ENCODE measurements around the gene SEC14L5.

DNA sequence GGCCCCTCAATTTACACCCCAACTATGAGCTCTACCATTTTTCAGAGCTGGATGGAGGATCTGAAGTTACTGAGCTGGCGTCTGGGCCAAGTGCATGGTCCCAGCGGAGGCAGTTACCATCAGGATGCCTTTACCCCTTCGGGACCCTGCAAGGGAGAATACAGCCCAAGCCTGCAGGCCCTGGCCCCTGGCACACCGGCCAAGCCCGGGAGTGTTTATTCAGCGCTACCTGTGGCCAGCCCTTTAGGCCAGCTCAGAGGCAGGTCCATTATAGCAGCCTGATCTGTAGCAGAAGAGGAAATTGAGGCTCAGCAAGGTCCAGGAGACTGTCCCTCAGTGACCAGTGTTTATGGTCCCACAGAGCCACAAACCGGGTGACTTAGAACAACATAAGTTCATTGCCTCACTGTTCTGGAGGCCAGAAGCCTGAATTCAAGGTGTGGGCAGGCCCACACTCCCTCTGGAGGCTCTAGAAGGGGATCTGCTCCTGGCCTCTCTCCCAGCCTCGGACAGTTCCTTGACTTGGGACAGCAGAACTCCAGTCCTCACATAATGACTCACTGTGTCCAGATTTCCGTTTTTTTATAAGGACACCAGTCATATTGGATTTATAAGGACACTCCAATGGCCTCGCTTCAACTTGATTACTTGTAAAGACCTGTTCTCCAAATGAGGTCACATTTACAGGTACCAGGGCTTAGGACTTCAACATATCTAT is 8.8 kb downstream of the SEC14L5 start:
- TF ChIP-seq, protein P1, sequence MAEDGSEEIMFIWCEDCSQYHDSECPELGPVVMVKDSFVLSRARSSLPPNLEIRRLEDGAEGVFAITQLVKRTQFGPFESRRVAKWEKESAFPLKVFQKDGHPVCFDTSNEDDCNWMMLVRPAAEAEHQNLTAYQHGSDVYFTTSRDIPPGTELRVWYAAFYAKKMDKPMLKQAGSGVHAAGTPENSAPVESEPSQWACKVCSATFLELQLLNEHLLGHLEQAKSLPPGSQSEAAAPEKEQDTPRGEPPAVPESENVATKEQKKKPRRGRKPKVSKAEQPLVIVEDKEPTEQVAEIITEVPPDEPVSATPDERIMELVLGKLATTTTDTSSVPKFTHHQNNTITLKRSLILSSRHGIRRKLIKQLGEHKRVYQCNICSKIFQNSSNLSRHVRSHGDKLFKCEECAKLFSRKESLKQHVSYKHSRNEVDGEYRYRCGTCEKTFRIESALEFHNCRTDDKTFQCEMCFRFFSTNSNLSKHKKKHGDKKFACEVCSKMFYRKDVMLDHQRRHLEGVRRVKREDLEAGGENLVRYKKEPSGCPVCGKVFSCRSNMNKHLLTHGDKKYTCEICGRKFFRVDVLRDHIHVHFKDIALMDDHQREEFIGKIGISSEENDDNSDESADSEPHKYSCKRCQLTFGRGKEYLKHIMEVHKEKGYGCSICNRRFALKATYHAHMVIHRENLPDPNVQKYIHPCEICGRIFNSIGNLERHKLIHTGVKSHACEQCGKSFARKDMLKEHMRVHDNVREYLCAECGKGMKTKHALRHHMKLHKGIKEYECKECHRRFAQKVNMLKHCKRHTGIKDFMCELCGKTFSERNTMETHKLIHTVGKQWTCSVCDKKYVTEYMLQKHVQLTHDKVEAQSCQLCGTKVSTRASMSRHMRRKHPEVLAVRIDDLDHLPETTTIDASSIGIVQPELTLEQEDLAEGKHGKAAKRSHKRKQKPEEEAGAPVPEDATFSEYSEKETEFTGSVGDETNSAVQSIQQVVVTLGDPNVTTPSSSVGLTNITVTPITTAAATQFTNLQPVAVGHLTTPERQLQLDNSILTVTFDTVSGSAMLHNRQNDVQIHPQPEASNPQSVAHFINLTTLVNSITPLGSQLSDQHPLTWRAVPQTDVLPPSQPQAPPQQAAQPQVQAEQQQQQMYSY (CRISPR knock-in tag; IDR thresholded peaks at IDR 0.05) = no peak
- TF ChIP-seq, protein P2, sequence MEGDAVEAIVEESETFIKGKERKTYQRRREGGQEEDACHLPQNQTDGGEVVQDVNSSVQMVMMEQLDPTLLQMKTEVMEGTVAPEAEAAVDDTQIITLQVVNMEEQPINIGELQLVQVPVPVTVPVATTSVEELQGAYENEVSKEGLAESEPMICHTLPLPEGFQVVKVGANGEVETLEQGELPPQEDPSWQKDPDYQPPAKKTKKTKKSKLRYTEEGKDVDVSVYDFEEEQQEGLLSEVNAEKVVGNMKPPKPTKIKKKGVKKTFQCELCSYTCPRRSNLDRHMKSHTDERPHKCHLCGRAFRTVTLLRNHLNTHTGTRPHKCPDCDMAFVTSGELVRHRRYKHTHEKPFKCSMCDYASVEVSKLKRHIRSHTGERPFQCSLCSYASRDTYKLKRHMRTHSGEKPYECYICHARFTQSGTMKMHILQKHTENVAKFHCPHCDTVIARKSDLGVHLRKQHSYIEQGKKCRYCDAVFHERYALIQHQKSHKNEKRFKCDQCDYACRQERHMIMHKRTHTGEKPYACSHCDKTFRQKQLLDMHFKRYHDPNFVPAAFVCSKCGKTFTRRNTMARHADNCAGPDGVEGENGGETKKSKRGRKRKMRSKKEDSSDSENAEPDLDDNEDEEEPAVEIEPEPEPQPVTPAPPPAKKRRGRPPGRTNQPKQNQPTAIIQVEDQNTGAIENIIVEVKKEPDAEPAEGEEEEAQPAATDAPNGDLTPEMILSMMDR (IDR thresholded peaks at IDR 0.05) = no peak
- TF ChIP-seq TP53 (CRISPR knock-in tag; IDR thresholded peaks at IDR 0.05) = no peak
- TF ChIP-seq TEAD4 (CRISPR knock-in tag; IDR thresholded peaks at IDR 0.05) = no peak
- TF ChIP-seq HMGA2 (CRISPR knock-in tag; IDR thresholded peaks at IDR 0.05) = no peak
- TF ChIP-seq GABPB1 (CRISPR knock-in tag; IDR thresholded peaks at IDR 0.05) = no peak
- no peak for TF ChIP-seq ELF4 (CRISPR knock-in tag; IDR thresholded peaks at IDR 0.05; ENCODE audit: low read depth)
- TF ChIP-seq, protein P3, sequence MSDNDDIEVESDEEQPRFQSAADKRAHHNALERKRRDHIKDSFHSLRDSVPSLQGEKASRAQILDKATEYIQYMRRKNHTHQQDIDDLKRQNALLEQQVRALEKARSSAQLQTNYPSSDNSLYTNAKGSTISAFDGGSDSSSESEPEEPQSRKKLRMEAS (CRISPR knock-in tag; IDR thresholded peaks at IDR 0.05) = no peak
- TF ChIP-seq ZNF138 (CRISPR knock-in tag; conservative IDR thresholded peaks at IDR 0.05) = no peak
- TF ChIP-seq ZNF263 (CRISPR knock-in tag; IDR thresholded peaks at IDR 0.05; ENCODE audit: low read depth) = no peak
- TF ChIP-seq KAT7 (CRISPR knock-in tag; IDR thresholded peaks at IDR 0.05; ENCODE audit: borderline replicate concordance) = no peak
